HG02588 (cell line): ENCODE measurements around the gene ZNF80.
"Not testable (repeated sequence)": the region's sequence is repeated elsewhere in the genome, so short reads cannot be mapped to it uniquely, and the experiment has no call there.

Experiments used
- ATAC-seq: cut with Tn5 transposase; IDR thresholded peaks from one replicate; pipeline ENCODE4 v1.9.1; 2021; ENCODE audit warnings: mild to moderate bottlenecking, moderate library complexity; ENCODE audit not compliant: unreplicated experiment

ZNF80 gene

GRCh38 chr3:114237478-114237877 is at the start of gene ZNF80:
Gene ZNF80 (minus strand): TSS chr3:114237578. CDS start chr3:114237074, 504 bp downstream.
- ATAC-seq = not testable (repeated sequence)

GRCh38 chr3:114286266-114286665 is 48.9 kb upstream of the ZNF80 start:
- no peak for ATAC-seq

DNA sequence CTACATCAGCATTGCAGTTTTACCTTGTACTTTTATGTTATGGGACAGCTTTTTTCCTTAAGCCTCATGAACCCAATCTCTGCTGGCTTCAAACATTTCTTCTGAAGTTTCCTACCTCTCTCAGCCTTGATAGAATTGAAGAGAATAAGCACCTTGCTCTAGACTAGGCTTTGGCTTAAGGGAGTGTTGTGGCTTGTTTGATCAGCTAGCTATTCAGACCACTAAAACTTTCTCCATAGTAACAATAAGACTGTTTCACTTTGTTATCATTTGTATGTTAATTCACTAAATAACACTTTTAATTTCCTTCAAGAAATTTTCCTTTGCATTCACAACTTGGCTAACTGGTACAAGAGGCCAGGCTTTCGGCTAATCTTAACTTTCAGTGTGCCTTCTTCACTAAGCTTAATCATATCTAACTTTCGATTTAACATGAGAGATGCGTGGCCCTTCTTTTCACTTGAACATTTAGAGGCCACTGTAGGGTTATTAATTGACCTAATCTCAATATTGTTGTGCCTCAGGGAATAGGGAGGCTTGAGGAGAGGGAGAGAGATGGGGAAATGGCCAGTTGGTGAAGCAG is 48.4 kb upstream of the ZNF80 start:
- ATAC-seq = no peak

GRCh38 chr3:114284644-114285043 is 47.3 kb upstream of the ZNF80 start:
- no peak for ATAC-seq

GRCh38 chr3:114276856-114277255 is 39.5 kb upstream of the ZNF80 start:
- ATAC-seq = not testable (repeated sequence)

DNA sequence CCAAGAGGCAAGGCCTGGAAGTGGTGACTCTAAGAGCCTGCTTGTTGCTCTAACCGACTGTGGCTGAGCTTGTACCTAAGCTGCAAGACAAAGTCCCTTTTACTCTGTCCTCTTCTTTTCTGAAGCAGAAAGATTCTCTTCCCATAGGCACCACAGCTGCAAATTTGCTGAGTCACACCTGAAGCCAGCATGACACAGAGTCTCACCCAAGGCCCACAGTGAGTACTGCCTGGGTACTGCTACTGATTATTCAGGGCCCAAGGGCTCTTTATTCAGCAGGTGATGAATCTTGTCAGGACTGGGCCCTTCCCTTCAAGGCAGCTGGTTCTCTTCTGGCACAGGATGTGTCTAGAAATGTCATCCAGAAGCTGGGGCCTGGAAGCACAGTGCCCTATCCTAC is 37.6 kb upstream of the ZNF80 start:
- no peak for ATAC-seq

DNA sequence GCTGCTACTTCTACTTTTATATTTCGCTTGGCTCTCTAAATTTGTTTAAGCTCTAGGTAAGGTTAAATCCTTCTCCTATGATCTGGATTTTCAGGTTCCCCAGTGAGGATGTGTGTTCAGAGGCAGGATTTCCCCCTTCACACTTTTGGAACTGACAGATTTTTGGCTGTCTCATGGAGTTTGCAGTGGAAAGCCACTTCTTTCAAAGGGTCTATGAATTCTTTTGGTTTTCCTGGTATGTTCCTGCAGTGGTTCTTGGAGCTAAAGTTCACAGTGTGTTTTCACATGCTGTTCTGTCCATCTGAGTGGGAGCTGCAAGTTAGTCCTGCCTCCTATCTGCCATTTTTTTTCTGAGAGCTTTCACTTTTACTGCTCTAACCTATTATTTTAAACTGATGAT is 34.9 kb upstream of the ZNF80 start:
- ATAC-seq = no peak

DNA sequence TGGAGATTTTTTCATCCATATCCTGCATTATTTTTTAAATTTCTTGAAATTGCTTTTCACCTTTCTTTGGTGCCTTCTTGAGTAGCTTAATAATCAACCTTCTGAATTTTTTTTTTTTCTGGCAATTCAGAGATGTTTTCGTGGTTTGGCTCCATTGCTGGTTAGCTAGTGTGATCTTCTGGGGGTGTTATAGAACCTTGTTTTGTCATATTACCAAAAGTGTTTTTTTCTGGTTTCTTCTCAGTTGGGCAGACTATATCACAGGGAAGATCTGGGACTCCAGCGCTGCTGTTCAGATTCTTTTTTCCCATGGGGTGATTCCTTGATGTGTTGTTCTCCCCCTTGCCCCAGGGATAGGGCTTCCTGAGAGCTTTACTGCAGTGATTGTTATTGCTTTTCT is 32.6 kb upstream of the ZNF80 start:
- ATAC-seq = no peak

- no peak for ATAC-seq
These were observed 22.8 kb upstream of the ZNF80 start for GRCh38 chr3:114260152-114260551.

DNA sequence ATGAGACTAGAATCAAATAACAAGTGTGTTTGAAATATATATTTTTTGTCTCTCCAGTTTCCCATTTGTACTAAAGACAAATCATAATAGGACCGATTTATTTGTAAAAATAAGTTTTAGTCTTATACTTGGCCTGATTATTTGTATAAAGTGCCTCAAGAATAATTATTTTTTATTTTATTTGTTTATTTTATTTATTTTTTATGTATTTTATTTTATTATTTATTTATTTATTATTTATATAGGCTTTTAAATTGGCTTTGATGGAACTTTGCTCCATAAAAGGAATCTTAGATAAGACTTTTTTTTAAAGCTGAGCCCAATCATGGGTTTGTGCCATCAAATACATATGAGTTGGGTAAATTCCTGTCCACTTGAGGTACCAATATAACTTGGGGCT is 22.2 kb upstream of the ZNF80 start:
- no peak for ATAC-seq

DNA sequence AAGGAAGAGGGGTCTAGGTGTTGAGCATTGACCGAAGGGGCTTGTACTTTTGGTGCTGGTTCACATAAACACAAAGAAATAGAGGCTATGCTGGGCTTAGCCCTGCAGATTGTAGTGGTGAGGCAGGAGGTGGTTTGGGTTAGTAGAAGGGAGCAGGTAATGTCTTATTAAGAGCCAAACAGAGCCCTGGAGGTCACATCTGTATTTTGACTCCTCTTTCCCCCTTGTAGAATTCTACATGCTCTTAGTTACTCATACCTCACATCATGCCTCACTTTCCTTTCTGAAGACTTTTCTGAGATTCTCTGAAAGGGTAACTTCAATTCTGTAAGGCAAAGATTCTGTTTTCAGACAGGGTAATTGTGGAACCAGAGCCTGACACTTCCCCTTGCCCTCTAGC is 16.1 kb upstream of the ZNF80 start:
- ATAC-seq = no peak

DNA sequence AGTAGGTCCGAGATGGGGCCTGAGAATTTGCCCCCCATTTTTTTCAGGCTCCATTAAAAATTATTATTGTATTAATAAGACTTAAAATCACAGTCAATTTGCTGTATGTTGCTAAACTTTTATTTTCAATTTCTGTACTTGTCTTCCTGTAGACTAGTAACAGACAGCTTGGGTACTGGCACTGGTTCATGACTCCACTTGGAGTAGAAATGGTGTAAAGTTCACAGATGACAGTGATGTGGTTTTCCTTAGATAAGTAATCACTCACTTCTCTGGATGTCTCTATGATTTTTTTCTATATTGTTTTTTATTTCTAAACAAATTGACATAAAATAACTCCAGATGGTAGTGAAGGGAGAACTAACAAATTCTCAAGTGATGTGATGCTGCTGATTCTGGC is 15.6 kb upstream of the ZNF80 start:
- no peak for ATAC-seq

DNA sequence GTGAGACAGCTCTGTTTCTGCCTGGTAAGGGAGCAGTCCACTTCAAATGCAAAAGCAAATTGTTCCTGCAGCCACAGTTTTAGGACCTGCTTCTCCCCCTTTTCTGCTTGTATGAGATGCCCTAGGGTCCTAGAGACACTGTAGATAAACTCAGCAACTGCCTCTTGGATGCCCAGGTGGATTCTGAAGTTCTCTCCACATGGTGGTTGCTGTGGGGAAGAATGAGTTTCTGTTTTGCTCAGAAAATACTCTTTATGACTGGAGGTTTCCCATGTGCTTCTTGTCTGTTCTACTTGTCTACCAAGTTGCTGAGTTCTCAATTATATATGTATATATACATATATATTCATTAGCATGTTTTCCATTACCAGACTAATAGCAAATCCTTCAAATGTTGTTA is 5.6 kb upstream of the ZNF80 start:
- ATAC-seq = peak; percentile 96

DNA sequence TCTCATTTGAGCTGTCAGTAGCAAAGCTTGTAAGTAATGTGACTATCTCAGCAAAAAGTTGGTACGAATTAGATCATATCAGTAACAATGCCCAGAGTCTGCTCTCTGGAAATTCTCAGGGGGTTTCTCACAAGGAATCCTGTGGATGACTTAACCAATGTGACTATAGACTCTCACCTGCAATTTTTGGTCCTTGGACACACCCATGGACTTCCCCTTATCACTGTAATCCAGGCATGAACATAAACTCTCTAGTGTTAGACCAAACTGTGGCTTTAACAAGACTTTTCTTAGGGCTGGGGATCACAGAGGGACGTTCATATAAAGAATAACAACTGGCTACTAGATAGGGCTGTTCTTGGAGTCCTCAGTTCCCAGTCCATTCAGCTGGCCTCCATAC is 3.9 kb upstream of the ZNF80 start:
- ATAC-seq = no peak

- not testable (repeated sequence) for ATAC-seq
These were observed 888 bp upstream of the ZNF80 start for GRCh38 chr3:114238146-114238785.

GRCh38 chr3:114235431-114235830 is 1.9 kb downstream of the ZNF80 start:
- no peak for ATAC-seq

DNA sequence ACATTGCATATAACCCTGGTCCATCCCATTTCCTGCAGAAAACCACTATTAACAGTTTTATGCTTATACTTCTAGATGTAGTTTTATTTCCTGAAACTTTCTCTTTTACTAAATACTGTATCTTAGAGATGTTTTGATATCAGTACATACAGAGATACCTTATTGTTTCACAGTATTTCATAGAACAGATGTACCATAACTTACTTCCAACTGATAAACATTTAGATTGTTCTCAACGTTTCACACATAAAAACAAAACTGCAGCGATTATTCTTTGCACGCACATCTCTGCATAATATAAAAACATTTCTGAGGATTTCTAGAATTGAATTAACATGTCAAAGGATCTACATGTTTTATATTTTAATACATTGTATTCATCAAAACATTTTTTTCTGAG is 2.6 kb downstream of the ZNF80 start:
- ATAC-seq = no peak

GRCh38 chr3:114231616-114232015 is 5.8 kb downstream of the ZNF80 start:
- ATAC-seq = no peak

DNA sequence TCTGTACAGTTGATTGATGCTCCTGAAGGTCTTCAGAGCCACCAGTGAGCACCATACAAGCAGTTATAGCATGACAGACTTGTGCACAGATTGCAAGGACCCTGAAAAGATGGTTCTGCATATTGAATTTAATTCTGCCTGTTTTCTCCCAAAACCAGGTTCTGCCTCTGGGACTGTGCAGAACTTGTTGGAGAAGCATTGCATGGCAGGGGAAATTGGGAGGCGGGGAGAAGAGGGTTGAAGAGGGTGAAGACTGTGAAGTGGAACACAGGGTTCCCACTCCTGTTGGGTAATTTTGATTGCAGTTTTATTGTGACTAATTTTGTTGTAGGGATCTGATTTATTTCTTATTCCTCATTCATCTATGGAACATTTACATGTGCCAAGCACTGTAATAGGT is 10.3 kb downstream of the ZNF80 start:
- no peak for ATAC-seq

DNA sequence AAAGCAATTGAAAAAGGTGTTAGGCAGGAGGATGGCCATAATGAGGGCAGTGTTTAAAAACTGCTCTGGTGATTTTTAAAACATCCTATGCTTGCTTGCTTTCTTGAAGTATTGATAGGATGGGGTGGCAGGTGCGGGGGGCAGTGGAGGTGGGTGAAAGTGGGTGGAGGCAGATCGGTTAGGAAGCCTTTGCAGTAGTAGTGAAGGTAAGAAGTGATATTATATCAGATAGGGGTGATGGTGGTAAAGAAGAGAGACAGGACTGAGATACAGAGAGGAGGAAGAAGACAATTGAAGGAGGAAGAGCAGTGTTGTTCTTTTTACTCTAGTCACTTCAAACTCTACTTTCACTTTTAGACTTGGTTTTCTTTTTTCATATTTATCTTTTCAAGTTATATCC is 11.1 kb downstream of the ZNF80 start:
- ATAC-seq = no peak

GRCh38 chr3:114223143-114223542 is 14.2 kb downstream of the ZNF80 start:
- peak; percentile 76 for ATAC-seq

DNA sequence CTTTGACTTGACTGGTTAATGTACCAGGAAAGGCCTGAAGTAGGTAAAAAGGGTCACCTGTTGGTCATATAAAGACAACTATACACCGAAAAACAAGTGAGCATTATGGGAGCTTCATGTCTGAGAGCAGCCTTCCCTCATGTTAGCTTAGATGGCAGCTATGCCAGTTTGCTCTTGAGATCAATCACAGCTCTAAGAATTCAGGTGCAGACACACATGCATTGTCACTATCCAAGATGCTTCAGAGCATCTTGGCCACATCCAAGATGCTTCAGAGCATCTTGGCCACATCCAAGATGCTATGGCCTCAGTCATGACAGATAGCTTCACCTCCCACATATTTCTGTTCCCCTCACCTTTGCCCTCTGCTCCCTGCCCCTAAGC is 15.5 kb downstream of the ZNF80 start:
- ATAC-seq = no peak
